Liver (tissue), 9 donors: ENCODE results near the gene EYA3. TPM values are rescaled to one million over a fixed set of nuclear protein-coding genes. Genes with fewer than 3 reads are reported as not detected.

Experiments used
- DNase-seq: peaks from one replicate; pipeline ENCODE4 v3.0.0-alpha.2; 2017; ENCODE audit warnings: low spot score
- H3K27ac ChIP-seq, 2 donors: one replicate each; pipeline ENCODE4 v1.7.0; 2013; ENCODE audit warnings: inconsistent platforms in 2 of 2, low read length in 2 of 2, control low read depth in 1 of 2, low read depth in 1 of 2, mild to moderate bottlenecking in 1 of 2
- H3K27me3 ChIP-seq, 4 donors: one replicate each; pipeline versions ENCODE4 v1.6.1 to v1.7.0; 2013; ENCODE audit warnings: low read length in 3 of 4, inconsistent platforms in 1 of 4, mild to moderate bottlenecking in 1 of 4, moderate library complexity in 1 of 4; ENCODE audit not compliant: control insufficient read depth in 4 of 4, insufficient read depth in 4 of 4
- H3K36me3 ChIP-seq, 4 donors: one replicate each; pipeline versions ENCODE4 v1.6.1 to v1.7.0; 2013; ENCODE audit warnings: low read length in 3 of 4, mild to moderate bottlenecking in 3 of 4, low read depth in 1 of 4, moderate library complexity in 1 of 4; ENCODE audit not compliant: control insufficient read depth in 4 of 4, insufficient read depth in 3 of 4
- H3K4me1 ChIP-seq, 4 donors: one replicate each; pipeline versions ENCODE4 v1.6.1 to v1.7.0; 2013; ENCODE audit warnings: low read length in 3 of 4, mild to moderate bottlenecking in 3 of 4, moderate library complexity in 1 of 4; ENCODE audit not compliant: control insufficient read depth in 4 of 4, insufficient read depth in 4 of 4
- H3K4me3 ChIP-seq, 3 donors: one replicate each; pipeline versions ENCODE4 v1.6.1 to v1.7.0; 2013; ENCODE audit warnings: low read length in 3 of 3, control low read depth in 1 of 3, low read depth in 1 of 3, mild to moderate bottlenecking in 1 of 3
- H3K9ac ChIP-seq, 2 donors: one replicate each; pipeline ENCODE4 v1.7.0; 2013; ENCODE audit warnings: low read length in 2 of 2, mild to moderate bottlenecking in 2 of 2, moderate library complexity in 2 of 2, control low read depth in 1 of 2, low read depth in 1 of 2
- H3K9me3 ChIP-seq, 4 donors: one replicate each; pipeline versions ENCODE4 v1.6.1 to v1.7.0; 2013; ENCODE audit warnings: low read length in 3 of 4; ENCODE audit not compliant: control insufficient read depth in 4 of 4
- FOXA1 ChIP-seq: IDR thresholded peaks from 2 replicates; pipeline ENCODE4 v1.6.1; 2016; ENCODE audit warnings: antibody characterized with exemption
- GABPA ChIP-seq, 2 donors: IDR thresholded peaks in 1 of 2; conservative IDR thresholded peaks in 1 of 2; 2 replicates each; pipeline ENCODE4 v1.6.1; 2016; ENCODE audit warnings: antibody characterized with exemption in 2 of 2, mild to moderate bottlenecking in 1 of 2, moderate library complexity in 1 of 2
- HNF4A ChIP-seq, 2 donors: conservative IDR thresholded peaks; 2 replicates each; pipeline ENCODE4 v1.6.1; 2016; ENCODE audit warnings: antibody characterized with exemption in 2 of 2, mild to moderate bottlenecking in 2 of 2
- JUND ChIP-seq, 2 donors: IDR thresholded peaks; 2 replicates each; pipeline ENCODE4 v1.6.1; 2016; ENCODE audit warnings: antibody characterized with exemption in 2 of 2
- RAD21 ChIP-seq, 2 donors: IDR thresholded peaks; 2 replicates each; pipeline ENCODE4 v1.6.1; 2016; ENCODE audit warnings: antibody characterized with exemption in 2 of 2, mild to moderate bottlenecking in 2 of 2
- REST ChIP-seq: IDR thresholded peaks from 2 replicates; pipeline ENCODE4 v1.6.1; 2016; ENCODE audit warnings: antibody characterized with exemption, mild to moderate bottlenecking
- RXRA ChIP-seq, 2 donors: IDR thresholded peaks; 2 replicates each; pipeline ENCODE4 v1.6.1; 2017 to 2018; ENCODE audit warnings: antibody characterized with exemption in 2 of 2, mild to moderate bottlenecking in 1 of 2
- YY1 ChIP-seq: IDR thresholded peaks from 2 replicates; pipeline ENCODE4 v1.6.1; 2016; ENCODE audit warnings: antibody characterized with exemption, mild to moderate bottlenecking
- WGBS: extraction: QIAGEN DNeasy Blood & Tissue Kit; methylation state at CpG from one replicate; pipeline ENCODE4 v1.1.7; 2013; 5-methylcytosine and 5-hydroxymethylcytosine counted together
- polyA plus RNA-seq, 2 donors: library from polyadenylated mRNA; stranded (reverse) in 1 of 2; unstranded in 1 of 2; fragments of 200-250 nt in 1 of 2; fragments of >200 nt in 1 of 2; fragmentation: Nextera tagmentation in 1 of 2; extraction: Ambion mirVana in 1 of 2; gene quantifications; one replicate each; pipeline versions ENCODE4 v1.2.1 to v1.2.3, GENCODE V29; 2013 to 2015
- total RNA-seq, 2 donors: library from RNA; depleted of rRNA; stranded (reverse); fragments of >200 nt; gene quantifications; one replicate each; pipeline ENCODE4 v1.2.3, GENCODE V29; 2014
- TF ChIP-seq, protein P1 (sequence below): fragments of 150-350 bp; IDR thresholded peaks from 2 replicates; pipeline ENCODE4 v1.5.1; 2017; ENCODE audit warnings: improper control_type of control experiment, low read depth, low read length; ENCODE audit not compliant: missing input control
- TF ChIP-seq, protein P2 (sequence below): IDR thresholded peaks from 2 replicates; pipeline ENCODE4 v1.6.1; 2016; ENCODE audit warnings: antibody characterized with exemption
- TF ChIP-seq, protein P3 (sequence below): IDR thresholded peaks from 2 replicates; pipeline ENCODE4 v1.6.1; 2016; ENCODE audit warnings: antibody characterized with exemption
- TF ChIP-seq, protein P4 (sequence below): IDR thresholded peaks from 2 replicates; pipeline ENCODE4 v1.6.1; 2016; ENCODE audit warnings: antibody characterized with exemption
- donor health status: healthy.
- donor health status: healthy.
- donor health status: healthy.
- donor health status: healthy.
- donor health status: healthy.

EYA3 gene
- total and polyA plus RNA-seq, 4 donors: 3.6 to 12.6 (median 6.0) TPM

DNA sequence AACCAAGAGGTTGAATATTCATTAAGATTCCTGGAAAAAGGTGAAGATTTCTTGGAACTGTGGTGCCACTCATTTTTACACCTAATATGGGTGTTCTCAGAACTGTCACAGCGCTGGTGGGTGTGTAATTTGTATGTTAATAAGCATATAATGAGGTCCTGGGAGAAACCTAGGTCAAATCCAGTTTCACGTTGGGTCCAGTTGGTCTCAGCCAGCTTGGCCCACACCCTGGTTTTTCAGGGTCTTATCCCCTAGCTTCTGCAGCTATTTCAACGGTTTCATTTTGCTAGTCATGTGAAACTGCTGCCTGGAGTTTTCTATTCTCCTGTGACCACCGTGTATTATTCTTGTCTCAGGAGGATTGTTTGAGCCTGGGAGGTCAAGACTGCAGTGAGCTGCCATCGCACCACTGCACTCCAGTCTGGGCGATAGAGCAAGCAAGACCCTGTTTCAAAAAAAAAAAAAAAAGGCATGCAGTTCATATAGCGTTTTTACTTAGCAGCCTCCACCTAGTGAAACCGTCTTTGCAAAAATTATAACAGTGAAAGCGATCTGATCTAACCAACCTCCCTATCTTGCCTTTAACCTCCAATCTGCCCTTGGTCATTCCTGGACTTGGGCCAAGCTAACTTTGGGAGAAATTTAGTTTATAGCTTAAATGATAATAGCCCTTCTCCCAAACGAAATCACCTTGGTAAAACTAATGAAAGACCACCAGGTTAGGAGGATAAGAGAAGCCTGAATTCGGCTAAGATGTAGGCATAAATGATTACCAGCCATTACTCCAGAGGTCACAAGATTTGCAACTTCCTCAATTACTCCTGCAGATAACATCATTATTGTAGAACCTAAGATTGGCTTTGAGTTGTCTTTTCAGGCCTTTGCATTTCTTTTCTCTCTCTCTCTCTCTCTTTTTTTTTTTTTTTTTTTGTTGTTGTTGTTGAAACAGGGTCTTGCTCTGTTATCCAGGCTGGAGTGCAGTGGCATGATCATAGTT lies 44.1 kb upstream of the EYA3 start:
- no peak for DNase-seq
- Histone ChIP-seq H3K9ac (no peak overlapping the region), H3K36me3 (no peaks in the 10 kb centered on the region), H3K4me1 (no peaks in the 10 kb centered on the region), H3K27me3 (no peaks in the 10 kb centered on the region), H3K27ac (no peak overlapping the region), H3K4me3 (no peak overlapping the region), H3K9me3 (no peaks in the 10 kb centered on the region)
- WGBS: 85% methylated on average over 11 of the region's 11 CpGs
- TF ChIP-seq, protein P1, sequence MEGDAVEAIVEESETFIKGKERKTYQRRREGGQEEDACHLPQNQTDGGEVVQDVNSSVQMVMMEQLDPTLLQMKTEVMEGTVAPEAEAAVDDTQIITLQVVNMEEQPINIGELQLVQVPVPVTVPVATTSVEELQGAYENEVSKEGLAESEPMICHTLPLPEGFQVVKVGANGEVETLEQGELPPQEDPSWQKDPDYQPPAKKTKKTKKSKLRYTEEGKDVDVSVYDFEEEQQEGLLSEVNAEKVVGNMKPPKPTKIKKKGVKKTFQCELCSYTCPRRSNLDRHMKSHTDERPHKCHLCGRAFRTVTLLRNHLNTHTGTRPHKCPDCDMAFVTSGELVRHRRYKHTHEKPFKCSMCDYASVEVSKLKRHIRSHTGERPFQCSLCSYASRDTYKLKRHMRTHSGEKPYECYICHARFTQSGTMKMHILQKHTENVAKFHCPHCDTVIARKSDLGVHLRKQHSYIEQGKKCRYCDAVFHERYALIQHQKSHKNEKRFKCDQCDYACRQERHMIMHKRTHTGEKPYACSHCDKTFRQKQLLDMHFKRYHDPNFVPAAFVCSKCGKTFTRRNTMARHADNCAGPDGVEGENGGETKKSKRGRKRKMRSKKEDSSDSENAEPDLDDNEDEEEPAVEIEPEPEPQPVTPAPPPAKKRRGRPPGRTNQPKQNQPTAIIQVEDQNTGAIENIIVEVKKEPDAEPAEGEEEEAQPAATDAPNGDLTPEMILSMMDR: no peak
- TF ChIP-seq GABPA (IDR thresholded peaks at IDR 0.05 in 1 of 2, conservative IDR thresholded peaks at IDR 0.05 in 1 of 2): no peak
- no peak for TF ChIP-seq RAD21 (IDR thresholded peaks at IDR 0.05)
- TF ChIP-seq RXRA (IDR thresholded peaks at IDR 0.05): no peak
- TF ChIP-seq, protein P2, sequence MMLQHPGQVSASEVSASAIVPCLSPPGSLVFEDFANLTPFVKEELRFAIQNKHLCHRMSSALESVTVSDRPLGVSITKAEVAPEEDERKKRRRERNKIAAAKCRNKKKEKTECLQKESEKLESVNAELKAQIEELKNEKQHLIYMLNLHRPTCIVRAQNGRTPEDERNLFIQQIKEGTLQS: no peak

DNA sequence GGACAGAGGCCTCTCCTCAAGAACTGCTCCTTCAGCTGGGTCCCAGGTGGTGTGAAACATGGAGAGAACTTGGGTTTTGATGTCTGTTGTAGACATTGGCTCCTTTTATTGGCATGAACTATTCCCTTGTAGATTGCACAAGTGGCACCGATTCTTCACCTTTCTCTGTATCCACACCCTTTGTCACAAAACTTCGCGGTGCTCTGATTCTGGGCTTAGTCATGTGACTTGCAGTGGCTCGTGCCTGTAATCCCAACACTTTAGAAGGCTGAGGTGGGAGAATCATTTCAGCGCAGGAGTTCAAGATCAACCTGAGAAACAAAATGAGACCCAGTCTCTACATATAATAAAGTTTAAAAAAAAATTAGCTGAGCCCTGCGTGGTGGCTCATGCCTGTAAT lies 42.5 kb upstream of the EYA3 start:
- no peak for TF ChIP-seq FOXA1
- TF ChIP-seq, protein P3, sequence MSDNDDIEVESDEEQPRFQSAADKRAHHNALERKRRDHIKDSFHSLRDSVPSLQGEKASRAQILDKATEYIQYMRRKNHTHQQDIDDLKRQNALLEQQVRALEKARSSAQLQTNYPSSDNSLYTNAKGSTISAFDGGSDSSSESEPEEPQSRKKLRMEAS: no peak
- no peak overlapping the region for H3K4me3 ChIP-seq
- 68% methylated on average over 6 of the region's 6 CpGs for WGBS
- no peak overlapping the region for H3K27ac ChIP-seq
- DNase-seq: no peak
- H3K9ac ChIP-seq: no peak overlapping the region
- H3K27me3 ChIP-seq: no peaks in the 10 kb centered on the region
- no peaks in the 10 kb centered on the region for H3K9me3 ChIP-seq
- H3K36me3 ChIP-seq: no peaks in the 10 kb centered on the region
- H3K4me1 ChIP-seq: no peaks in the 10 kb centered on the region

GRCh38 chr1:28129150-28129549 lies 40.7 kb upstream of the EYA3 start:
- 94% methylated on average over 1 of the region's 1 CpG for WGBS

More at GRCh38 chr1:28129150-28129549, 40.7 kb upstream of the EYA3 start:
- Histone ChIP-seq H3K27me3 (no peaks in the 10 kb centered on the region), H3K4me3 (no peak overlapping the region), H3K27ac (no peak overlapping the region), H3K4me1 (no peaks in the 10 kb centered on the region), H3K9ac (no peak overlapping the region), H3K36me3 (no peaks in the 10 kb centered on the region), H3K9me3 (no peaks in the 10 kb centered on the region)
- no peak for DNase-seq
- TF ChIP-seq GABPA (IDR thresholded peaks at IDR 0.05 in 1 of 2, conservative IDR thresholded peaks at IDR 0.05 in 1 of 2): no peak
- TF ChIP-seq JUND (IDR thresholded peaks at IDR 0.05): no peak
- TF ChIP-seq, protein P4, sequence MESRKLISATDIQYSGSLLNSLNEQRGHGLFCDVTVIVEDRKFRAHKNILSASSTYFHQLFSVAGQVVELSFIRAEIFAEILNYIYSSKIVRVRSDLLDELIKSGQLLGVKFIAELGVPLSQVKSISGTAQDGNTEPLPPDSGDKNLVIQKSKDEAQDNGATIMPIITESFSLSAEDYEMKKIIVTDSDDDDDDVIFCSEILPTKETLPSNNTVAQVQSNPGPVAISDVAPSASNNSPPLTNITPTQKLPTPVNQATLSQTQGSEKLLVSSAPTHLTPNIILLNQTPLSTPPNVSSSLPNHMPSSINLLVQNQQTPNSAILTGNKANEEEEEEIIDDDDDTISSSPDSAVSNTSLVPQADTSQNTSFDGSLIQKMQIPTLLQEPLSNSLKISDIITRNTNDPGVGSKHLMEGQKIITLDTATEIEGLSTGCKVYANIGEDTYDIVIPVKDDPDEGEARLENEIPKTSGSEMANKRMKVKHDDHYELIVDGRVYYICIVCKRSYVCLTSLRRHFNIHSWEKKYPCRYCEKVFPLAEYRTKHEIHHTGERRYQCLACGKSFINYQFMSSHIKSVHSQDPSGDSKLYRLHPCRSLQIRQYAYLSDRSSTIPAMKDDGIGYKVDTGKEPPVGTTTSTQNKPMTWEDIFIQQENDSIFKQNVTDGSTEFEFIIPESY: no peak
- TF ChIP-seq YY1: no peak
- TF ChIP-seq REST: no peak
- TF ChIP-seq HNF4A (conservative IDR thresholded peaks at IDR 0.05): no peak
- no peak for TF ChIP-seq RXRA (IDR thresholded peaks at IDR 0.05)
- TF ChIP-seq, protein P2: no peak
- no peak for TF ChIP-seq FOXA1
